DMS53 treated with DMSO at 0.1 percent for 48 hours (cell line): ENCODE data around the gene OTOS.

ENCODE experiments used
- DNase-seq: peaks from one replicate; lab custom pipeline; 2025; ENCODE audit not compliant: unreplicated experiment; lab: John Stamatoyannopoulos, UW

OTOS gene

DNA sequence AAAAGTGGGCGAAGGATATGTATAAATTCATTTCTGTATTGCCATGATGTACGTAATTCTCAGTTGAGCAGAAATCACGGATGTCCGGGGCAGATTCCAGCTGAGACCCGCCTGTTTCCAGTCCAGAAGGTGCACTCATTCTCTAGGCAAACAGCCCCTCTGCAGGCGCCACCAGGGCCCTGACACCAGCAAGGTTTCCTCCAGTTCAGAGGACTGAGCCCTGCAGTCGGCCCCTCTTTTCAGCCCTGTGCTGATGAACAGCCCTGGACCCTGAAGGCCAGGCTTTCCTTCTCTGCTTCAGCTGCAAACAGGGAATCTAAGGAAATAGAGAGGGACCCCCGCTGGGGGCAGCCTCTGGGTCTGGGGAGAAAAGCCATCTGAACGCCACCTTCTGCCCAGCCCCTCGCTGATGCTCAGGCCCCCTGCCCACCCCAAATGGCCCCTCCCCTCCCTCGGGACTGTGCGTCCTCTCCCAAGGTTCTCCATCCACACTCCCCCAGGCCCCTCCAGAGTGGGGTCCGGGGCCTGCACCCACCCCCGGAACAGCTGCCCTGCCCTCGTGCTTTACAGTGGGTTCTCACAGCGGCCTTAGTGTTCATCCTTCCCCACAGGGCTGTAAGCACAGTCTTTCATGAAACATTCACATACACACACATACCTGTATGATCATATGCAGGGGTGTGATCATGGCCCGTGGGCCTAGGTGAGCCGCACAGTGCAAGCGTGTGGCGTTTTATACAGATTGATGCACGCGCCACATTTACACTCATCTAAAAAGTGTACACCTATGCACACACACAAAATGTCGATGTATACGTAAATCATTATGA lies 16.4 kb downstream of the OTOS start:
- DNase-seq: no peak

DNA sequence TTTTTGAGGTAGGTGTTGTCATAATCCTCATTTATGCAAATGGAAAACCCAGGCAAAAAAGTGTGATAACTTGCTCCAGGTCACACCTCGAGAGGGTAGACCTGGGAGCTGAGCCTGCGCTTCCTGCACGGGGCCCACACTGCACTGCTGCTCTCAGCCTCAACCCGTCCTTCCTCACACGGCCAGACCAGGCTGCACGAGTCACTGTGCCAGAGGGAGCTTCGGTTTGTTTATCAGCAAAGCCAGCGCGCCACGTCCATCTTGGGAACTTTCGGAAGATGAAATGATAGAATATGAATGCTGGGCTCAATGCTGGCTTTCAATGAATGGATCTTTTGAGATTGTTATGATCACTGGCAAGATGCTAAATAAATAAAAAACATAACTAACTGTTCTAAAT lies 18.8 kb downstream of the OTOS start:
- no peak for DNase-seq

DNA sequence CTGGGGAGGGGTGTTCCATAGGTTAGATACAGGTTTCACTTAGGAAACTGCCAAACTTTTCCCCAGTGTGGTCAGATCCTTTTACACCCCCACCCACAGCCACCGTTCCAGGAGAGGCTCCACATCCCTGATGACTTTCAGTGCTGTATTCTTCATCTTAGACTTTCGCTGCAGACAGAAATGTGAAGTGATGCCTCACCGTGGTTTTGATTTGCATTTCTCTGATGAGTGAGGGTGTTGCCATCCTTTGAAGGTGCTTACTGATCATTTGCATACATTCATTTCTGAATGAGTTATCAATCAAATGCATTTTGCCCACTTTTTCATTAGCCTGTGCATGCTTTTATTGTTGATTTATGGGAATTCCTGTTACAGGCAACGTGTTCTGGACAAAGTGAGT lies 19.3 kb downstream of the OTOS start:
- no peak for DNase-seq

DNA sequence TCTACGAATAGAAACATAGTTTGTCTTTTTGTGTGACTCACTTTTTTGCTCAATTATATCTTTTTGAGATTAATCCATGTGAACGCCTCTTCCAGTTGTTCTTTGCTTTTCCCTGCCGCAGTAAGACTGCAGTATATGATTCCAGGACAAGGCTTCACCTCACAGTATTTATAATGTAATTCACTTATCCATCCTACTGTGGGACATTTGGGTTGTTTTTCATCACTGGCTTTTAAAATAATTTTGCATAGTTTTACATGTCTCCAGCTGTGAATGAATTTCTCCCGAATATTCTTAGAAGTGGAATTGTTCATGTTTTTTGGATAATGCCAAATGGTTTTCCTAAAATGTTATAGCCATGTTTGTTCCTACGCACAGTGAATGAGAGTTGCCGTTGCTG lies 26.2 kb downstream of the OTOS start:
- DNase-seq: no peak

DNA sequence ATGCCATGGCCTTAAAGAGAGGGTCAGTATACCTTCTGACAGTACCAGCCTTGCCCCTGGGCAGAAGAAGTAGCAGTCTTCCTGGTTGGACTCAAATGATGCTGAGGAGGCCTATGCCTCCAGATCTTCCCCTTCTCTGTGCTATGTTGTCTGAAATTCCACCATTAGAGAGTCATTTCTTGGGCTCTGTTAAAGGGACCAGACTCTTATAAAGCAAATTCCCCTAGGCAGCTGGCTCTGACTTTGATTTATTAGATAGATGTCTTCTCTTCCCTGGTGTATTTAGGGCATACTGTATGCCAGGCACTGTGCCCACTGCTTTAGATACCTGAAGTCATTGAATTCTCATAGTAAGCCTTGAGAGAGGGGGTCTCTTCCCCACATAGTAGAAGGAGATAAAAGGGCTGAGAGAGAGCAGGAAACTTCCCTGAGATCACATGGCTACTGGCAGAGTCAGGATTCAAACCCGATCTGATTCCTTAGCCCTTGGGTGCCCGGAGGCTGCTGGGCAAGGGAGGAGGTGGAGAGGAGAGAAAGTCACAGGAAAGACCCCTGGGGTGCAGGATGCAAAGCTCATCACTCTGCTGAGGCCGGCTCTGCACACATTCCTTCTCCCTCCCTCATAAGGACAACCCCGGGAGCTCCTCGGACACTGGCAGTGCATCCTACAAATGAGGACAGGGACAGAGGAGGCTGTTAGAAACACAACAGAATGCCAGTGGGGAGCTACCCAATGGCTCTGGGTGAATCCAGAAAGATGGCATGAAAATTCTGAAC lies 27.4 kb downstream of the OTOS start:
- DNase-seq: no peak

DNA sequence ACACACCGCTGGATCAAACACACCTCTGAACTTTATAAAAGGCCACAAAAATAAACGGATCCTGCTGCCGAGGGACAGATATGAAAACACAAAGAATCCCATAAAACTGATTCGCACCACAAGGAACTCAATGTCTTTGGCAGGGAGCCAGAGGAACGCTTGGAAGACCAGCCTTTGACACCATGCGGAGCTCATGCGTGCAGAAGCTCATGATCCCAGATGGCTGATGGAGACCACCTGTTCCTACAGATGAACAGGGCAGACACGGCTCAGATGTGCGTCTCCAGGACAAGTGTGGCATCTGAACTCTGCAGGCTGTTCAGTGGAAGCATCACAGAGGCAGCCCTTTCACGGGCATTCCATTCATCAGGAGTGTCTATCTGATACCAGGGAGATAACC lies 29.2 kb downstream of the OTOS start:
- no peak for DNase-seq

DNA sequence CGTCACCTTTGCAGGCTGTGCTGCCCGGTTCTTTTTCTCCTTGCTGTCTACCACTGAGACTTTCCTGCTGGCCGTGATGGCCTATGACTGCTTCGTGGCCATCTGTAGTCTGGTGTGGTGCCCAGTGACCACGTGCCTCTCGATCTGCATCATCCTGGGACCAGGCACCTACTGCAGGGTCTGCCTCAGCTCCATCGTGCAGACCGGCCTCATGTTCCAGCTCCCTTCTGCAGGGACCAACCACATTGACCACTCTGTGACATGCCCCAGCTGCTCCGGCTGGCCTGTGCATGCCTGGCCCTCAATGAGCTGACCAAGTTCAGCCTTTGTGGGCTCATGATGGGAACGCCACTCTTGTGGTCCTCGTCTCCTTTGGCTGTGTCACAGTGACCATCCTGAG lies 31.1 kb downstream of the OTOS start:
- no peak for DNase-seq

DNA sequence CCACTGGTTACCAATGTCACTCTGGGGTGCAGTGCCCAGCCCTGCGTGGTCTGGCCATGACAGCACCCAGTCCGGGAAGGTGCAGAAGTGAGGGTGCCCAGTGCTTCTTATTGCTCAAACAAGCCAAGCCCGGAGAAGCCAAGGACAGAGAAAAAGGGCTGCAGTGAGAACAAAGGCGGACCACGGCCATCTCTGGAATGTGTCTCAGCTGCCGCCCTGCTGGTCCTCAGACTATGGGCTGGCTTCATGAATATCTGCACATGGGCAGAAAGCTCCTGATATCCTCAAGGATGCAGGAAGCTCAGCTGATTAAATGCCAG lies 33.0 kb downstream of the OTOS start:
- no peak for DNase-seq

DNA sequence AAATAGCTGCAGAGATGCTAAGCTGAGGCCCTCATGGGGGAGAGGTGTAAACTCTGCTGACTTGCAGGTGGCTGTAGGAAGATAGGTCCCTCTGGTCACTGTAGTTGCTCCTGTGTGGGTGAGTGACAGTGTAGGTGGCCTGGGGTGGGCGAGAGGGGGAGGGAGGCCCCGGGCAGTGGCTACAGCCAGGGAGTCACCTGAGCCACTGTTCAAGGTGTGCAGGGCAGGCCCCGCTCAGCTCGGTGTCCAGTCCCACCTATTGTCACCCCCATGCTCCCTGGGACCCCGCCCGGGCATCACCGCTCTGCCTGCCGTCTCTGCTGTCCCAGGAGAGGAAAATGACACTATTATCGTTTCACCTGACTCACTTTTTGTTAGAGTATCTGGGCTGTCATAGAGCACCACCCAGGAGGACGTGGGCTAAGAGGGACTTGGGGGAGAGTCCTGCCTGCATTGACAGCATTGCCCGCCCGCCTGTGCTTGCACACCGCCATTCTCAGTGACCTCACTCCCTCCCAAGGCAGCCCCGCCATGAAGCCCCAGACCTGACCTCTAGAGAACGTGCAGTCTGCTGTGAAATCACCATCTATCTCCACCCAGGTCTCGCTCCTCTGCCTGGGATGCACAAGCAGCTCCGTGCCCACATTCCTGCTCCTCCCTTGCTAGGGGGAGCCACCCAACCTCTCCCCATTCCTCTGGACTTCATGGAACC lies 33.5 kb downstream of the OTOS start:
- no peak for DNase-seq

DNA sequence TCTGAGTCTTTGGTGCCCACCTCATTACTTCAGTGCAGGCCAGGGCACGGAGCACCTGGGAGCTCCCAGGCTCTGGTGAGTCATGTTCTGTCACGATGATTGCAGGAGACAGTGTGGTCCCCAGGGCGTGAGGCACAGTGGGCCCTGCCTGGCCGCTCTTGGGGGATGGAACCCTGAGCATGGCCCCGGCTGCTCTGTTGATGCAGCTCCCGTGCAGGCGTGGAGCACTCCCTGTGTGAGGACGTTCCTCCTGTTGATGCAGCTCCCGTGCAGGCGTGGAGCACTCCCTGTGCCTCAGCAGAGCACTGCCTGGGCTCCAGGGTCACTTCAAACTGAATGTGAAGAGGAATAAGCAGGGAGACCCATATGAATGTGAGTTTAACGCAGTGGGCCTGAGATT lies 34.5 kb downstream of the OTOS start:
- no peak for DNase-seq

DNA sequence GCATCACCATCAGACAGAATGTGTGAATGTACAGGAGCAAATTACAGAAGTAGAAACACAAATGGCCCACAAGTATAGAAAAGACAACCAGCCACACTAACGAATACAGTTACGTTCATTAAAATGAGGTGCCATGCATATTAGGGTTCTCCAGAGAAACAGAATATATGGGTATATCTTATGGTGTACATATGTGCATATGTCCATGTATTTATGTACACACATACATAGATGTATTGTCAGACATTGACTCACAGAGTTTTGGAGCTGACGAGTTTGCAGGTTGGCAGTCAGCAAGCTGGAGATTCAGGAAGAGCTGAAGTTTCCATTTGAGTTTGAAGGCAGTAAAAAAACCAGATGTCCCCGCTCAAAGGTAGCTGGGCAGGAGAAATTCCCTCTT lies 37.3 kb downstream of the OTOS start:
- no peak for DNase-seq

DNA sequence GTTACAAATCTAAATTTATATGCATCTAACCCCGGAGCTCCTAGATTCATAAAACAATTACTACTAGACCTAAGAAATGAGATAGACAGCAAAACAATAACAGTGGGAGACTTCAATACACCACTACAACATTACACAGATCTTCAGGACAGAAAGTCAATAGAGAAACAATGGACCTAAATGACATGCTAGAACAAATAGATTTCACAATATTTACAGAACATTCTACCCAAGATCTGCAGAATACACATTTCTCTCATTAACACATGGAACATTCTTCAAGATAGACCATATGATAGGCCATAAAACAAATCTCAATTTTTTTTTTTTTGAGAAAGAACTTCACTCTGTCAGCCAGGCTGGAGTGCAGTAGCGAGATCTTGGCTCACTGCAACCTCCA lies 42.1 kb downstream of the OTOS start:
- no peak for DNase-seq

DNA sequence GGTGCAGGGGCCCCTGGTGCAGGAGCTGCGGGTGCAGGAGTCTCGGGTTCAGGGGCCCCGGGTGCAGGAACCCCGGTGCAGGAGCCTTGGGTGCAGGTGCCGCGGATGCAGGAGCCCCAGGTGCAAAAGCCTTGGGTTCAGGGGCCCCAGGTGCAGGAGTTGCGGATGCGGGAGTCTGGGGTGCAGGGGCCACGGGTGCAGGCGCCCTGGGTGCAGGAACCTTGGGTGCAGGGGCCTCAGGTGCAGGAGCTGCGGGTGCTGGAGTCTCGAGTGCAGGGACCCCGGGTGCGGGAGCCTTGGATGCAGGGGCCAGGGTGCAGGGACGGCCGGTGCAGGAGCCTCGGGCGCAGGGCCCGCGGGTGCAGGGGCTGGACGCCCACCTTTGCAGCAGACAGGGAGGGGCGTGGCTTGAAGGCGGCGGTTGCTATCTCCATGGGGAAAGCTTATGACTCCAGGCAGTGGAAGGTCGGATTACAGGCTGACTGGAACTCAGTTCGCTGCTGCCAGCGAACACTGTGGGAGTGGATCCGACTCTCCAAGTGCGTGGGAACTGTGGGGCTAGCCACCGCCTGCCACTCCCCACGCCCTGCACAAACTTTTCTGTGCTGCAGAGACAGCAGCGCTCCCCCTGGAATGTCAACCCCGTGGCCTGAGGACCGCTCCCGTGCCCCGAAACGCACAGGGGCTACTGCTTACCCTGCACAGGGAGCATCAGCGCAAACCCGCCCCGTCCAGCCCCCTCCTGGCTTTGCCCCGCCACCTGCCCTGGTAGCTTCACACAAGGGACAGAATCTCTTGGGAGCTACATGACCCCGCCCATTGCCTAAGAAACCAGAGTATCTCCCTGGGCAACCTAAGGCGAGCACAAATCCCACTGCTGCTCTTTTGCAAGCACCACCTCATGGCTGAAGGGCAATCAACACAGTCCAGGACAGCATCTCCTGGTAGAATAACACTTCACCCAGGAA lies 44.6 kb downstream of the OTOS start:
- no peak for DNase-seq

DNA sequence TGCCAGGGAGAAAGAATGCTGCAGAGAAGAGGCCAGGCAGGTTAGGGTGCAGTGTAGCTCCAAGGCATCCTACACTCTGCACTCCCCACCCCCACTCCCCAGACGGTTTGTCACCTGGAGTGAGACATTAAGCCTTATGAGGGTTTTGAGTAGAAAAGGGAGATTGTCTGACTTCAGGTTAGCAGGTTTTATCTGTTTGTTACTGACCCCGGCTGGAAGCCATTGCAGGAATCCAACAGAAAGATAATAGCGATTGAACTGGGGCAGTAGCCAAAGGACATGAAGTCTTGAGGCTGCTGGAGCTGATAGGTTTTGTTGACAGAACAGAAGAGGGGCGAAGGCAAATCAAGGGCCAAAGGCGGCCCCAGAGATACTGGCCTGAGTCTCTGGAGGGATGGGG lies 51.2 kb downstream of the OTOS start:
- DNase-seq: no peak
